Gastrocnemius medialis (tissue), 4 donors: Measurements from ENCODE around the gene TSHR.

Experiments used
- CTCF ChIP-seq, 5 experiments: fragments of 450-650 bp in 3 of 5; fragments of 200-600 bp in 2 of 5; sonication (generic) in 2 of 5; IDR thresholded peaks in 4 of 5; conservative IDR thresholded peaks in 1 of 5; 1 replicate in 4 of 5; 2 replicates in 1 of 5; pipeline ENCODE4 v1.5.1; 2016 to 2019; ENCODE audit warnings: antibody characterized with exemption in 5 of 5, mild to moderate bottlenecking in 3 of 5, moderate library complexity in 3 of 5
- POLR2A ChIP-seq, 2 donors: fragments of 450-650 bp; IDR thresholded peaks; one replicate each; pipeline ENCODE4 v1.6.1; 2017; ENCODE audit warnings: antibody characterized with exemption in 2 of 2, mild to moderate bottlenecking in 2 of 2, moderate library complexity in 2 of 2

DNA sequence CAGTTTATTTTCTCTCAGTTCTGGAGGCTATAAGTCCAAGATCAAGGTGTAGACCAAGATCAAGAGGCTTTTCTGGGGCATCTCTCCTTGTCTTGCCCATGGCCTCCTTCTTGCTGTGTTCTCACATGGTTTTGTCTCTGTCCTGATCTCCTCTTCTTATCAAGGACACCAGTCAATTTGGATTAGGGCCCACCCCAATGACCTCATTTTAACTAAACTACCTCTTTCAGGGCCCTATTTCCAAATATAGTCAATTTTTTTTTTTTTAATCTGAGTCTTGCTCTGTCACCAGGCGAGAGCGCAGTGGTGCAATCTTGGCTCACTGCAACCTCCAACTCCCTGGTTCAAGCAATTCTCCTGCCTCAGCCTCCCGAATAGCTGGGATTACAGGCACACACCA lies 50.8 kb downstream of the TSHR start:
- TF ChIP-seq POLR2A (IDR thresholded peaks at IDR 0.05): no peak
- TF ChIP-seq CTCF (IDR thresholded peaks at IDR 0.05 in 4 of 5, conservative IDR thresholded peaks at IDR 0.05 in 1 of 5): no peak
